Central memory CD8-positive, alpha-beta T cell (primary cell): ENCODE data around the gene MRPL34.
"Not testable (repeated sequence)": the region's sequence is repeated elsewhere in the genome, so short reads cannot be mapped to it uniquely, and the experiment has no call there.

Experiments
- ATAC-seq: fragments of 150-1000 bp; cut with Tn5 transposase; replicated peaks from 2 replicates; pipeline ENCODE4 v1.10.0; 2022; ENCODE audit warnings: mild to moderate bottlenecking, moderate FRiP score, moderate number of reproducible peaks; ENCODE audit not compliant: poor library complexity, severe bottlenecking; ENCODE audit errors: extremely low read depth
- DNase-seq, 2 donors: peaks; one replicate each; pipeline ENCODE4 v3.0.0; 2021; ENCODE audit warnings: low spot score in 2 of 2
- H3K27ac Mint-ChIP-seq: one replicate; pipeline ENCODE4 v1.8.0; 2022; ENCODE audit warnings: low read depth, mild to moderate bottlenecking, moderate library complexity, mixed read lengths
- H3K27me3 Mint-ChIP-seq: one replicate; pipeline ENCODE4 v1.8.0; 2022; ENCODE audit warnings: mixed read lengths
- H3K36me3 Mint-ChIP-seq: one replicate; pipeline ENCODE4 v1.8.0; 2022; ENCODE audit warnings: mild to moderate bottlenecking, moderate library complexity, mixed read lengths; ENCODE audit not compliant: insufficient read depth
- H3K4me1 Mint-ChIP-seq: one replicate; pipeline ENCODE4 v1.8.0; 2022; ENCODE audit warnings: mixed read lengths
- H3K4me3 Mint-ChIP-seq: one replicate; pipeline ENCODE4 v1.8.0; 2022; ENCODE audit warnings: mild to moderate bottlenecking, moderate library complexity, mixed read lengths
- H3K9me3 Mint-ChIP-seq: one replicate; pipeline ENCODE4 v1.8.0; 2022; ENCODE audit warnings: mixed read lengths

Gene MRPL34

DNA sequence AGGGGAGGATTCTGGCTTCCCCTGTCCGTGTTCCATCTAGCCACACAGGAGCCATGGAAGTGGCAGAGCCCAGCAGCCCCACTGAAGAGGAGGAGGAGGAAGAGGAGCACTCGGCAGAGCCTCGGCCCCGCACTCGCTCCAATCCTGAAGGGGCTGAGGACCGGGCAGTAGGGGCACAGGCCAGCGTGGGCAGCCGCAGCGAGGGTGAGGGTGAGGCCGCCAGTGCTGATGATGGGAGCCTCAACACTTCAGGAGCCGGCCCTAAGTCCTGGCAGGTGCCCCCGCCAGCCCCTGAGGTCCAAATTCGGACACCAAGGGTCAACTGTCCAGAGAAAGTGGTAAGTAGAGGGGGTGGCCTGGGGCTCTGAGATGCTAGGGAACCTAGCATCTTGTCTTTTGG lies 36.9 kb upstream of the MRPL34 start:
- Mint-ChIP-seq H3K4me1 (peaks cover 13% of the 10 kb centered on the region), H3K27me3 (no peaks in the 10 kb centered on the region), H3K36me3 (peaks cover 45% of the 10 kb centered on the region), H3K9me3 (no peaks in the 10 kb centered on the region), H3K4me3 (peak overlapping the region; percentile 72), H3K27ac (no peak overlapping the region)
- DNase-seq = no peak
- ATAC-seq = no peak

DNA sequence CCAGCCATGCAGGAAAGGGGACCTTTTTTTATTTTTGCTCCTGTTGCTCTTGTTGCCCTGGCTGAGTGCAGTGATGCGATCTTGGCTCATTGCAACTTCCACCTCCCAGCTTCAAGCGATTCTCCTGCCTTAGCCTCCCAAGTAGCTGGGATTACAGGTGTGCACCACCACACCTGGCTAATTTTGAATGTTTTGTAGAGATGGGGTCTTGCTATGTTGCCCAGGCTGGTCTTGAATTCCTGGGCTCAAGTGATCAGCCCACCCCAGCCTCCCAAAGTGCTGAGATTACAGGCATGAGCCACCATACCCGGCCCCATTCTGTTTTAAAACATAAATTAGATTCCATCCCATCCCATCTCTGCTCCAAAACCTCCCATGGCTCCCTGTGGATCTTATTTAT lies 30.8 kb upstream of the MRPL34 start:
- ATAC-seq, H3K4me1 Mint-ChIP-seq, DNase-seq, H3K27me3 Mint-ChIP-seq, H3K27ac Mint-ChIP-seq, H3K9me3 Mint-ChIP-seq, H3K4me3 Mint-ChIP-seq: not testable (repeated sequence)
- peaks cover 49% of the 10 kb centered on the region for H3K36me3 Mint-ChIP-seq

GRCh38 chr19:17275441-17276175 lies 30.1 kb upstream of the MRPL34 start:
- Mint-ChIP-seq H3K27ac (no peak overlapping the region), H3K27me3 (no peaks in the 10 kb centered on the region), H3K4me3 (no peak overlapping the region), H3K9me3 (no peaks in the 10 kb centered on the region), H3K4me1 (no peaks in the 10 kb centered on the region), H3K36me3 (peaks cover 44% of the 10 kb centered on the region)
- no peak for ATAC-seq
- no peak for DNase-seq

DNA sequence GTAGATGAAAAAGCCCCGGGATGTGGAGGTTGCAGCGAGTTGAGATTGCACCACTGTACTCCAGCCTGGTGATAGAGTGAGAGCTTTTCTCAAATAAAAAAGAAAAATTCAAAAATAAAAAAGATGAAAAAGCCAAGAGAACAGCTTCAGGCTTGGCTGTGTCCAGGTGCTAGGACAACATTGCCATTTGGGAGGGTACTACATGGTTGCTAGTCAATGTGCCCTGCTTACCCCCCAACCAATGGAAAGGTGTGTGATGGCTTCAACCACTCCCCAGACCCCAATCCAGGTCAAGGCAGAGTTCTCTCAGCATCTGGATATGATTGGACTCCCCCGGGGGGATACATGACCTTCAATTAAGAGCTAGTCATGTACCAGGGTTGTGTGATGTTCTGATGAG lies 26.2 kb upstream of the MRPL34 start:
- Mint-ChIP-seq H3K36me3 (peaks cover 21% of the 10 kb centered on the region), H3K27ac (no peak overlapping the region), H3K9me3 (no peaks in the 10 kb centered on the region), H3K27me3 (no peaks in the 10 kb centered on the region), H3K4me3 (no peak overlapping the region), H3K4me1 (peaks cover 13% of the 10 kb centered on the region)
- ATAC-seq = no peak
- no peak for DNase-seq

DNA sequence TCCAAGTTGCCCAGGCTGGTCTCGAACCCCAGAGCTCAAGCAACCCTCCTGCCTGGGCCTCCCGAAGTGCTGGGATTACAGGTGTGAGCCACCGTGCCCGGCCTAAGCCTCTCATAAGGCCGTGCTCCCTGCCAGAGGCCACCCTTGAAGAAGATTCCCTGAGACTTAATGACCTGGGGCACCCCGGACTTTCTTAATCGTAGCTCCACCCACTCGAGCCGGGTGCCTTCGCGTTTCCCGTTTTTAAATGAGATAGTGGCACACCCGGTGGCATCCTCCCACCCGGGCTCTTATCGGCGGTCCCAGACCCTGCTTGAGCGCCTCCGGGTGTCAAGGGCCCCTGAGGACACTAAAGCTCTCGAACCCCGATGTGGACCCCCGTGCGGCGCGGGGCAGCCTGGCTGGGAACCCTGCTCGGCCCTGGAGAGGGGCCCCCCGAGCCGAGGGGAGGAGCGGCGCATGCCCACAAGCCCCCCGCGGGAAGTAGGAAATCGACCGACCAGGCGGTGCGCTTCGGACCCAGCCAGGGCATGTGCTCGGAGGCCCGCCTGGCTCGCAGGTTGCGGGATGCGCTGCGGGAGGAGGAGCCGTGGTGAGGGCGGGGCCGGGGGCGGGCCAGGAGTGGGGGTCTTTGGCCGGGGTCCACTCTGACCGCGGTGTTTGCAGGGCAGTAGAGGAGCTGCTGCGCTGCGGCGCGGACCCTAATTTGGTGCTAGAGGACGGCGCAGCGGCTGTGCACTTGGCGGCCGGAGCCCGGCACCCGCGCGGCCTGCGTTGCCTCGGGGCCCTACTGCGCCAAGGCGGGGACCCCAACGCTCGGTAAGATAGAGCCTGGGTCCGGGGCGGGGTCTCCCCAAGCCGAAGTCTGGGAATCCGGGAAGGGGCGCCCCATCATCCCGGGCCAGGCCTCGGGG lies 24.0 kb upstream of the MRPL34 start, which contains the start of gene ANKLE1:
Gene ANKLE1 (plus strand): TSS at position 511 of the 914 bp plus-strand sequence. CDS start 20 bp downstream, at position 531.
- Mint-ChIP-seq H3K4me3 (peak within 1 kb of the TSS; percentile 77), H3K36me3 (peaks cover 13% of the 10 kb centered on the region), H3K4me1 (peaks cover 13% of the 10 kb centered on the region), H3K27ac (no peak within 1 kb of the TSS), H3K27me3 (no peaks in the 10 kb centered on the region), H3K9me3 (no peaks in the 10 kb centered on the region)
- DNase-seq (no peak), ATAC-seq (peak; percentile 26)

GRCh38 chr19:17282488-17283125 lies 23.1 kb upstream of the MRPL34 start:
- no peaks in the 10 kb centered on the region for H3K9me3 Mint-ChIP-seq
- peak overlapping the region; percentile 77 for H3K4me3 Mint-ChIP-seq
- peak; percentile 58 to 67 for DNase-seq
- ATAC-seq = peak; percentile 86
- peaks cover 13% of the 10 kb centered on the region for H3K4me1 Mint-ChIP-seq
- no peaks in the 10 kb centered on the region for H3K27me3 Mint-ChIP-seq
- peaks cover 6% of the 10 kb centered on the region for H3K36me3 Mint-ChIP-seq
- H3K27ac Mint-ChIP-seq = no peak overlapping the region

DNA sequence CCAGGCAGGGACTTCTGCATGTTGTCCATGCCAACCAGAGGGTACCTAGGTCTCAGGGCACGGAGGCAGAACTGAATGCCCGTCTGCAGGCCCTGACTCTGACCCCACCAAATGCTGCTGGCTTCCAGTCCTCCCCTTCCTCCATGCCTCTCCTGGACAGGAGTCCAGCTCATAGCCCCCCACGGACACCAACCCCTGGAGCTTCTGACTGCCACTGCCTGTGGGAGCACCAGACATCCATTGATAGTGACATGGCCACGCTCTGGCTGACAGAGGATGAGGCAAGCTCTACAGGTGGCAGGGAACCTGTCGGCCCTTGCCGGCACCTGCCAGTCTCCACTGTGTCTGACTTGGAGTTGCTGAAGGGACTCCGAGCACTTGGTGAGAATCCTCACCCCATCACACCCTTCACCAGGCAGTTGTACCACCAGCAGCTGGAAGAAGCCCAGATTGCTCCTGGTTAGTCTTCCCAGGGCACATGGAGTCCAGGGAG lies 22.1 kb upstream of the MRPL34 start:
- H3K4me1 Mint-ChIP-seq = peaks cover 13% of the 10 kb centered on the region
- DNase-seq (no peak), ATAC-seq (no peak)
- H3K27me3 Mint-ChIP-seq = no peaks in the 10 kb centered on the region
- H3K27ac Mint-ChIP-seq = no peak overlapping the region
- H3K9me3 Mint-ChIP-seq = no peaks in the 10 kb centered on the region
- H3K4me3 Mint-ChIP-seq = peak overlapping the region; percentile 18
- H3K36me3 Mint-ChIP-seq = peaks cover 4% of the 10 kb centered on the region

GRCh38 chr19:17285415-17286135 lies 20.1 kb upstream of the MRPL34 start:
- H3K27ac Mint-ChIP-seq = no peak overlapping the region
- H3K4me1 Mint-ChIP-seq = peaks cover 13% of the 10 kb centered on the region
- no peaks in the 10 kb centered on the region for H3K36me3 Mint-ChIP-seq
- DNase-seq (no peak), ATAC-seq (no peak)
- no peak overlapping the region for H3K4me3 Mint-ChIP-seq
- H3K9me3 Mint-ChIP-seq = no peaks in the 10 kb centered on the region
- no peaks in the 10 kb centered on the region for H3K27me3 Mint-ChIP-seq

DNA sequence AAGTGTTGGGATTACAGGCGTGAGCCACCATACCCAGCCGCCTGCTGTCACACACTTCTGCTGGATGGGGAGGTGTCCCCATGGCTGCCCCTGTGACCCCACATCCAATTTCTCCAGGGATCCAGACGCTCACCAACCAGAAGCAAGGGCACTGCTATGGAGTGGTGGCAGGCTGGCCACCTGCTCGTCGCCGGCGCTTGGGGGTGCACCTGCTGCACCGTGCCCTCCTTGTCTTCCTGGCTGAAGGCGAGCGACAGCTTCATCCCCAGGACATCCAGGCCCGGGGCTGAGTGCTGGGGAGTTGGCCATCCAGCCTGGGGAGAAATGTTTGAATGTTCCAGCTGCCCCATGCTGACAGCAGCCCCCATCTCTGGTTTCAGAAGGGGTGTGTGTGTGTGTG lies 19.4 kb upstream of the MRPL34 start:
- no peak for DNase-seq
- no peaks in the 10 kb centered on the region for H3K36me3 Mint-ChIP-seq
- H3K27ac Mint-ChIP-seq = no peak overlapping the region
- H3K4me1 Mint-ChIP-seq = peaks cover 13% of the 10 kb centered on the region
- no peaks in the 10 kb centered on the region for H3K9me3 Mint-ChIP-seq
- H3K4me3 Mint-ChIP-seq = no peak overlapping the region
- H3K27me3 Mint-ChIP-seq = no peaks in the 10 kb centered on the region
- ATAC-seq = no peak

DNA sequence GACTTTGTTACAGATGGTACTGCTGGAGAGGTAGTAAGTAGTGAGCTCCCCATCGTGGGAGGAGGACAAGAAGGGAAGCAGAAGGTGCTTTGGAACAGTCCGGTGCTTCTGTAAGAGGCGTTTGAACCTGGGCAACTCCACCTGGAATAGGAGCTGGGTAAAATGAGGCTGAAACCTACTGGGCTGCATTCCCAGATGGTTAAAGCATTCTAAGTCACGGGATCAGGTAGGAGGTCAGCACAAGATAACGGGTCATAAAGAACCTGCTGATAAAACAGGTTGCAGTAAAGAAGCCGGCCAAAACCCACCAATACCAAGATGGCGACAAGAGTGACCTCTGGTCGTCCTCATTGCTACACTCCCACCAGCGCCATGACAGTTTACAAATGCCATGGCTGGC lies 18.9 kb upstream of the MRPL34 start:
- no peak for DNase-seq
- Mint-ChIP-seq H3K27me3 (no peaks in the 10 kb centered on the region), H3K4me1 (peaks cover 13% of the 10 kb centered on the region), H3K27ac (no peak overlapping the region), H3K9me3 (no peaks in the 10 kb centered on the region), H3K4me3 (no peak overlapping the region), H3K36me3 (no peaks in the 10 kb centered on the region)
- ATAC-seq = no peak

- no peak overlapping the region for H3K4me3 Mint-ChIP-seq
- no peaks in the 10 kb centered on the region for H3K9me3 Mint-ChIP-seq
- ATAC-seq = no peak
- no peaks in the 10 kb centered on the region for H3K4me1 Mint-ChIP-seq
- no peaks in the 10 kb centered on the region for H3K27me3 Mint-ChIP-seq
- no peak overlapping the region for H3K27ac Mint-ChIP-seq
- no peaks in the 10 kb centered on the region for H3K36me3 Mint-ChIP-seq
- DNase-seq = no peak
Measured at GRCh38 chr19:17289489-17289888, 16.2 kb upstream of the MRPL34 start.
